SU-DHL-6 (cell line): ENCODE results near the gene MT1E.

Experiments
- H2AFZ ChIP-seq: fragments of 200-600 bp; sonication (generic); 2 replicates; pipeline ENCODE4 v1.6.1; 2014; ENCODE audit warnings: low read depth, mild to moderate bottlenecking, moderate library complexity, mixed read lengths, antibody characterized with exemption, low read length; ENCODE audit not compliant: severe bottlenecking
- H3F3A ChIP-seq: fragments of 200-600 bp; shearing (Covaris generic); 2 replicates; pipeline ENCODE4 v1.6.0; 2016; ENCODE audit warnings: antibody characterized with exemption, mild to moderate bottlenecking; ENCODE audit not compliant: insufficient read depth
- H3K27ac ChIP-seq: fragments of 200-600 bp; sonication (generic); 2 replicates; pipeline ENCODE4 v1.5.1; 2016; ENCODE audit warnings: low read depth, mild to moderate bottlenecking, low read length, moderate library complexity, mixed read lengths
- H3K27me3 ChIP-seq: fragments of 200-600 bp; sonication (generic), shearing (Covaris generic); 2 replicates; pipeline ENCODE4 v1.6.0; 2014; ENCODE audit warnings: mild to moderate bottlenecking, low read length
- H3K36me3 ChIP-seq: fragments of 200-600 bp; sonication (generic); 2 replicates; pipeline ENCODE4 v1.6.1; 2014; ENCODE audit warnings: mild to moderate bottlenecking, low read length, mixed read lengths
- H3K4me2 ChIP-seq: fragments of 300-600, 200-600 bp; shearing (Covaris generic), sonication (generic); 2 replicates; pipeline ENCODE4 v1.6.0; 2014; ENCODE audit warnings: low read length, low read depth, mild to moderate bottlenecking; ENCODE audit not compliant: poor library complexity, severe bottlenecking
- H3K4me3 ChIP-seq: fragments of 200-600 bp; sonication (generic); 2 replicates; pipeline ENCODE4 v1.5.1; 2014; ENCODE audit warnings: antibody characterized with exemption, low read length, mild to moderate bottlenecking, mixed read lengths; ENCODE audit not compliant: insufficient read depth, poor library complexity, severe bottlenecking
- H3K79me2 ChIP-seq: fragments of 200-600 bp; sonication (generic); 2 replicates; pipeline ENCODE4 v1.6.1; 2014; ENCODE audit warnings: mild to moderate bottlenecking, low read length, moderate library complexity; ENCODE audit not compliant: insufficient read depth
- H3K9ac ChIP-seq: fragments of 200-600 bp; sonication (generic); 2 replicates; pipeline ENCODE4 v1.7.0; 2014; ENCODE audit warnings: mild to moderate bottlenecking, low read length
- H3K9me2 ChIP-seq: fragments of 200-600 bp; sonication (generic); replicated peaks from 2 replicates; pipeline ENCODE4 v1.6.1; 2014; ENCODE audit warnings: low read length; ENCODE audit not compliant: insufficient read depth
- H3K9me3 ChIP-seq: fragments of 200-600 bp; sonication (generic); 2 replicates; pipeline ENCODE4 v1.6.1; 2014; ENCODE audit warnings: low read length, mixed read lengths; ENCODE audit not compliant: insufficient read depth
- H4K20me1 ChIP-seq: fragments of 200-600 bp; sonication (generic); 2 replicates; pipeline ENCODE4 v1.6.1; 2014; ENCODE audit warnings: low read depth, mild to moderate bottlenecking, antibody characterized with exemption, low read length, moderate library complexity, mixed read lengths
- CTCF ChIP-seq: fragments of 200-600 bp; sonication (generic); IDR thresholded peaks from one replicate; pipeline ENCODE4 v1.5.1; 2017; ENCODE audit warnings: antibody characterized with exemption, mild to moderate bottlenecking, low read length, moderate library complexity; ENCODE audit not compliant: insufficient read depth, poor library complexity, severe bottlenecking
- EZH2phosphoT487 ChIP-seq: fragments of 200-600 bp; sonication (generic), shearing (Covaris generic); conservative IDR thresholded peaks from 2 replicates; pipeline ENCODE4 v1.6.1; 2018; ENCODE audit warnings: mild to moderate bottlenecking, antibody characterized with exemption, low read length, moderate library complexity, mixed read lengths

The MT1E gene

DNA sequence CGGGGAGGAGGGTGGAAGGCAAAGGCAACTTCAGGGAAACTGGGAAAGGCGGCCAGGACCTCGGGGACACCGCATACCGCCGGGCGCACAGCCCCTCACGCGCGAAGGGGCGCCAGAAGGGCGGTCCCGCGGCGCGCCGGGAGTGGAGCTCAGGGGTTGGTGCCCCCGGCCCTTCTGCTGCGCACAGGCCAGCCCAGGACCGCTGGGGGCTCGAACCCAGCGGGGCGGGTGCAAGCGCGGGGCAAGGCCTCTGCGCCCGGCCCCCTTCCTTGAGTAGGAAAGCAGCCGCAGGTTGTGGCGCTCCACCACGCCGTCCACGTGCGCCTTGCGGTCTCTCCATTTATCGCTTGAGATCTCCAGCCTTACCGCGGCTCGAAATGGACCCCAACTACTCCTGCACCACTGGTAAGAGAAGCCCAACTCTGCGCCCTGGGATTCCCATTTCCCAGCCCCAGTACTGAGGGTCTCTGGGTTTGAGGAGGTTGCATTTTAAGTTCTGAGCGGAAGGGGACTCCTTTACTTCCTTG, 9.9 kb downstream of the MT1E start:
- no peaks in the 10 kb centered on the region for H3K36me3 ChIP-seq
- no peaks in the 10 kb centered on the region for H3K79me2 ChIP-seq
- no peaks in the 10 kb centered on the region for H3F3A ChIP-seq
- no peak overlapping the region for H3K4me2 ChIP-seq
- no peak overlapping the region for H3K4me3 ChIP-seq
- TF ChIP-seq EZH2phosphoT487 = no peak
- TF ChIP-seq CTCF = no peak
- no peaks in the 10 kb centered on the region for H3K9me2 ChIP-seq
- no peaks in the 10 kb centered on the region for H3K9me3 ChIP-seq
- no peak overlapping the region for H3K9ac ChIP-seq
- no peaks in the 10 kb centered on the region for H4K20me1 ChIP-seq
- H2AFZ ChIP-seq = no peak overlapping the region
- H3K27me3 ChIP-seq = no peaks in the 10 kb centered on the region
- H3K27ac ChIP-seq = no peak overlapping the region

GRCh38 chr16:56636616-56637413, 11.2 kb downstream of the MT1E start:
- Histone ChIP-seq H4K20me1 (no peaks in the 10 kb centered on the region), H3K36me3 (no peaks in the 10 kb centered on the region), H3K9me2 (no peaks in the 10 kb centered on the region), H3K4me3 (no peak overlapping the region), H3K27ac (no peak overlapping the region), H2AFZ (no peak overlapping the region), H3K4me2 (no peak overlapping the region), H3K27me3 (no peaks in the 10 kb centered on the region), H3K79me2 (no peaks in the 10 kb centered on the region), H3K9me3 (no peaks in the 10 kb centered on the region), H3F3A (no peaks in the 10 kb centered on the region), H3K9ac (no peak overlapping the region)
- TF ChIP-seq EZH2phosphoT487 (no peak), CTCF (no peak)

DNA sequence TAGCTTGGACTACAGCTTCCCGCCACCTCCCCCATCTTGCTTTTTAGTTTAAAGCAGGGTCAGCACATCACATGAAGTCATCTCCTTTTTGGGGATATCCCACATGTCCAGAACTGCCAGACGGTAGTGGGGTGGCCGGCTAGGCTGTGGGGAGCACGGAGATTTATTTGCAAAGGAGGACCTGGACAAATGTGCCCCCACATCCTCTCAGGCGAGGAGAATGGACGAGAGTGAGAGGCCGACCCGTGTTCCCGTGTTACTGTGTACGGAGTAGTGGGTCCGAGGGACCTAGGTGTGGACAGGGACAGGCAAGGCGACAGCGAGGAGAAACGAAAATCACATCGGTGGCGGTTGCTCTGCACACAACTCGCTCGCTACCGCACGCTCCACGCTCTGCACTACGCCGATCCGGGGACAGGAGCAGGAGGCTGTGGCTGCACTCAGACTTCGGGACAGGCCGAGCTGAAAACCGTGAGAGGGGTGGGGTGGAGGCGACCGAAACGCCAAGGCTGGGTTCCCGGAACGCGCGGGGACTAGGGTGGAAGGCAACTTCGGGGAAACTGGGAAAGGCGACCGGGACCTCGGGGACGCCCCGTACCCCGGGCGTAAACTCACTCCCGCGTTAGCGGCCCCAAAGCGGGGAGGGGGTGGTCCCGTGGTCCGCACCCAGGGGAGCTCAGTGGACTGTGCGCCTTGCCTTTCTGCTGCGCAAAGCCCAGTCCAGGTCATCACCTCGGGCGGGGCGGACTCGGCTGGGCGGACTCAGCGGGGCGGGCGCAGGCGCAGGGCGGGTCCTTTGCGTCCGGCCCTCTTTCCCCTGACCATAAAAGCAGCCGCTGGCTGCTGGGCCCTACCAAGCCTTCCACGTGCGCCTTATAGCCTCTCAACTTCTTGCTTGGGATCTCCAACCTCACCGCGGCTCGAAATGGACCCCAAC, 12.5 kb downstream of the MT1E start, which contains the start of gene MT1A:
Gene MT1A, plus strand, starts transcription at position 853 of the 937 bp plus-strand sequence. Its CDS starts 73 bp downstream, at position 926.
- Histone ChIP-seq H3K27ac (no peak within 1 kb of the TSS), H3F3A (no peaks in the 10 kb centered on the region), H3K27me3 (no peaks in the 10 kb centered on the region), H3K4me3 (no peak within 1 kb of the TSS), H4K20me1 (no peaks in the 10 kb centered on the region), H3K9me3 (no peaks in the 10 kb centered on the region), H3K4me2 (no peak within 1 kb of the TSS), H3K9ac (no peak within 1 kb of the TSS), H3K79me2 (no peaks in the 10 kb centered on the region), H3K36me3 (no peaks in the 10 kb centered on the region), H3K9me2 (no peaks in the 10 kb centered on the region), H2AFZ (no peak within 1 kb of the TSS)
- TF ChIP-seq CTCF (no peak), EZH2phosphoT487 (no peak)
